MG63 (cell line): ENCODE data around the gene ACSS1. TPM values are rescaled to one million over a fixed set of nuclear protein-coding genes. Genes with fewer than 3 reads are reported as not detected.
"Not testable (repeated sequence)": the region's sequence is repeated elsewhere in the genome, so short reads cannot be mapped to it uniquely, and the experiment has no call there.

Experiments
- DNase-seq: peaks from one replicate; pipeline ENCODE4 v3.0.0-alpha.2; 2020
- H3K27me3 ChIP-seq: fragments of 250-450 bp; sonication (Bioruptor Pico); 2 replicates; pipeline ENCODE4 v1.5.1; 2020; ENCODE audit warnings: mild to moderate bottlenecking, moderate library complexity
- H3K36me3 ChIP-seq: fragments of 250-450 bp; sonication (Bioruptor Pico); 2 replicates; pipeline ENCODE4 v1.5.1; 2020; ENCODE audit warnings: mild to moderate bottlenecking, moderate library complexity
- H3K4me3 ChIP-seq: fragments of 250-450 bp; sonication (Bioruptor Pico); 2 replicates; pipeline ENCODE4 v1.5.1; 2020; ENCODE audit warnings: mild to moderate bottlenecking, moderate library complexity
- H3K9me3 ChIP-seq: fragments of 250-450 bp; sonication (Bioruptor Pico); 2 replicates; pipeline ENCODE4 v1.5.1; 2020; ENCODE audit warnings: mild to moderate bottlenecking, moderate library complexity
- total RNA-seq: library from RNA; depleted of rRNA; stranded (reverse); fragments of >200 nt; shearing (Covaris generic); gene quantifications from 2 replicates; pipeline ENCODE4 v1.2.3, GENCODE V29; 2014; ENCODE audit warnings: low replicate concordance

Gene ACSS1
- total RNA-seq, 1 experiment from 2014 or later, result 0.10 TPM

DNA sequence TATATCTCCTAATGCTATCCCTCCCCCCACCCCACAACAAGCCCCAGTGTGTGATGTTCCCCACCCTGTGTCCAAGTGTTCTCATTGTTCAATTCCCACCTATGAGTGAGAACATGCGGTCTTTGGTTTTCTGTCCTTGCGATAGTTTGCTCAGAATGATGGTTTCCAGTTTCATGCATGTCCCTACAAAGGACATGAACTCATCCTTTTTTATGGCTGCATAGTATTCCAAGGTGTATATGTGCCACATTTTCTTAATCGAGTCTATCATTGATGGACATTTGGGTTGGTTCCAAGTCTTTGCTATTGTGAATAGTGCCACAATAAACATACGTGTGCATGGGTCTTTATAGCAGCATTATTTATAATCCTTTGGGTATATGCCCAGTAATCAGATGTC is 56.6 kb downstream of the ACSS1 start:
- not testable (repeated sequence) for H3K4me3 ChIP-seq, DNase-seq, H3K9me3 ChIP-seq, H3K36me3 ChIP-seq, H3K27me3 ChIP-seq

DNA sequence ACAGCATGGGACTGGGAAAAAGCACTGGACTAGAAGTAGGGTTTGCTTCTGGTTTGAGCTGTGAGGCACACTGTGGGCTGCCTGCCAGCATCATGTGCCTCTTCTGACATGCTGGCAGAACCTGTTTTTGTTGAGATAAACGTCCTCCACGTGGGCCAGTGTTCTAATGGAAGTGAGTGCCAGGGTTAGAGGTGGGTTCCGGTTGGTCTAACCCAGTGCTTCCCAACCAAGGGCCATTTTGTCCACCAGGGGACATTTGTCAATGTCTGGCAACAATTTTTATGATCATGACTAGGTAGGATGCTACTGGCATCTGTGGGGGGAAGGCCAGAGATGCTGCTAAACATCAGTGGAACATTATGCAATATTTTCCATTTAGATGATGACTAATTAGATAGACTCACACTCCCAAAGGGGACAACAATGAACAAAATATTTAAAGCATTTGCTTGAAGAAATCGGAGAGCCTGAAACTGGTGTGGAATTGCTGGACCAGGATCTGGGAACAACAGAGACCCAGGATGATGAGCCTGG is 57.6 kb downstream of the ACSS1 start:
- no peaks in the 10 kb centered on the region for H3K9me3 ChIP-seq
- H3K4me3 ChIP-seq, result no peak overlapping the region
- H3K27me3 ChIP-seq, result no peaks in the 10 kb centered on the region
- DNase-seq, result peak; percentile 69
- H3K36me3 ChIP-seq, result no peaks in the 10 kb centered on the region

DNA sequence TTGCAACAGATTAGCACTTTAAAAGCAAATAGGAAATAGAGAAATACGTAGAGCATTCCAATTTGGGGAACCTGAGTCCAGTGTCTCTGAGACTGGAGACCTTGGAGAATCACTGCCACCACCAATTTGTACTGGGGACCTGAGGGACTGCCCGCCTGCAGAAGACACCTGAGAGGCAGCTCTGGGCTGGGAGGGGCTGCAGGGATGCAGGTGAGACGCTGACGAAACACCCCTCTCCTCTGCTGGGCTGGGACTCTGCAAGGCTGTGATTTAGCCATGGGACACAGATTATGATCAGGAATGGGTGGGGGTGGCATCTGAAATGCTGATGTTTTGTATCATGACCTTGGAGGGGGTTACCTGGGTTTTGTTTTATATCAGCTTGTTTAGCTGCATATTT is 58.4 kb downstream of the ACSS1 start:
- no peak for DNase-seq
- H3K9me3 ChIP-seq, result no peaks in the 10 kb centered on the region
- no peak overlapping the region for H3K4me3 ChIP-seq
- H3K27me3 ChIP-seq, result no peaks in the 10 kb centered on the region
- H3K36me3 ChIP-seq, result no peaks in the 10 kb centered on the region

DNA sequence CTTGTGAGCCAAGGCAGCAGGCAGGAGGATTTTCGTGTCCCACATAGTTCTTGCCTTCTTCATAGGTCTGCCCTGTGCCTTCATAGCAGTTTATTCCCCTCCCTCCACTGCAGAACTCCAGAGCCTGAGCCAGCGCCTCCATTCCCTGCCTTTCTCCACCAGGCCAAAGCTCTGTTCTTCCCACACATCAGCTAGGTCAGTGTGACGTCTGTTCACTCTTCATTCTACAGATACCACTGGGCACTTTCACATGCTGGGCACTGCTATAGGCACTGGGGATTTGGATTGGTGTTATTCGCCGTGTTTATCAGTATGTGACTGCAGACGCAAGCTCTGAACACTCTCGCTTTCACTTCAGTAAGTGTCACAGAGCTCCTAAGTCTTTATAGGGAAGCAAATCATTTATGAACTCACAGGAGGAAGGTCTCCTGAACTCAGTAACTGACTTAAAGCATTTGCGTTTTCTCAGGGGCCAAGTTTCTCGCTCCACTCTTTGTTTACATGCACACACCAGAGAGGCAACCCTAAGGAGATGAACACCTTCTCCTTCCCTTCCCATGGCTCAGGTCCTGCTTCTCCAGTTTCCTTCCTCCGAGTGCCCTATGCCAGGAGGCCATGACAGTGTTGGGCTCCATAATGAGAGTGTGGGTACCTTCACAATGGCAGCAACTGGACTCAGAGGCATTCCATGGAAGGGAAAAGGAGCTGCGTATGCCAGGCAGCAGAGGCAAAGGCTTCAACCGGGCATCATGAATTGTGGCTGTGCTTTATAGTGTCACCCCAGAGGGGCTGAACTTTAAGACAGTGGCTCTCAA is 59.1 kb downstream of the ACSS1 start:
- Histone ChIP-seq H3K36me3 (no peaks in the 10 kb centered on the region), H3K9me3 (no peaks in the 10 kb centered on the region), H3K27me3 (no peaks in the 10 kb centered on the region), H3K4me3 (no peak overlapping the region)
- no peak for DNase-seq

DNA sequence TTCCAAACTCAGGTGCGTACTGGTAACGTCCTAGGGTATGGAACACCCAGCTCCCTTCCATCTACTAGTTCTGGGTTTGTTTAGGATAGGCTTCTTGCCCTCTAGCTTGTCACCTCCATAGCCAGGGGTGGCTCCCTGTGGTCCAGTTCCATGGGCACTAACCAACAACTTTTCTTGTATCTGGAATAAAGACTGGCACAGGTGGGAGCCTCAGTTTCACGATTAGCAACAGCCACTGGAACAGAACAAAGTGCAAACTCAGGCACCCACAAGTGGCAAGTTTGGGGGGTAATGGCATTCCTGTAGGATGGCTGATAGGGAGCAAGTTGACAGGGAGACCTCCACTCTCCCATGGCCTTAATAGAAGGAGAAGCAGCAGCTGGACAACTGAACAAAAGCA is 59.8 kb downstream of the ACSS1 start:
- Histone ChIP-seq H3K4me3 (no peak overlapping the region), H3K36me3 (no peaks in the 10 kb centered on the region), H3K9me3 (no peaks in the 10 kb centered on the region), H3K27me3 (no peaks in the 10 kb centered on the region)
- DNase-seq, result no peak

DNA sequence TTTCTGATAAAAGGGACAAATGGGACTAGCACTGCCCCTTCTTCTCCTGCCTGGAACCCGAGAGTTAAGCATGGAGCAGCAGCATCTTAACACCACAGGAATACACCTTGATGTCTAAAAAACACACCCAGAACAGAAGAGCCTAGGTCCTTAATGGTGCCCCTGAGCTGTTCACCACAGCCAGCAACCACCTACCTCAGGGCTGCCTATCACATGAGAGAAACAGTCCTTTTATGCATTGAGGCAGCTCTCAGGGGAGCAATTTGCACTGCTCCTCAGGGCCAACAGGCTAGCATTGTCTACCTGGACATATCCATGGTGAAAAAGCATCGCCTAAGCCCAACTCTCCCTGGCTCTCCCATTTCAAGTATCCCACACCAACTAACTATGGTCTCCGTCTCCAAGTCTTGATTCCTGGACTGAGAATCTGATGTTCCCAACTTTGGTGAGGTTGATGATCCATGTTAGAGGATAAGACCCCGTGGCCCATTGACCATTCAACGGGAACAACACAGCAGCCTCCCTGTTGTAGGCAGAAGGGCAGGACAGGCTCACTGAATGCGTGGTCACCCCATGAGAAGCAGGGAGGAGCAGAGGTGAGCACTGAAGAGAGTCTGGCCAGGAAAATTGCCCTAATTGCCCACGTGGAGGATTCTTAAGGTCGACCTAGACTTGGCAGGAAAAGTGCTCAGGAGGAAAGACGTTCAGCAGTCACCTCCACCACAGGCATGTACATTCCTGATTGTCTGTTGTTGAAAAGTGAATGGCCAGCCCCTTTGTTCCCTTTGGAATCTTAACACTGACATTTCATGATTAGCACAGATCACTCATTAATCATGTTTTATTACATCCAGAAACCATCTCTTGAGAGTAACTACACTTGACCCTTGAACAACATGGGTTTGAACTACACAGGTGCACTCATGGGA is 61.2 kb downstream of the ACSS1 start:
- H3K9me3 ChIP-seq, result no peaks in the 10 kb centered on the region
- H3K4me3 ChIP-seq, result no peak overlapping the region
- no peaks in the 10 kb centered on the region for H3K36me3 ChIP-seq
- no peak for DNase-seq
- no peaks in the 10 kb centered on the region for H3K27me3 ChIP-seq

DNA sequence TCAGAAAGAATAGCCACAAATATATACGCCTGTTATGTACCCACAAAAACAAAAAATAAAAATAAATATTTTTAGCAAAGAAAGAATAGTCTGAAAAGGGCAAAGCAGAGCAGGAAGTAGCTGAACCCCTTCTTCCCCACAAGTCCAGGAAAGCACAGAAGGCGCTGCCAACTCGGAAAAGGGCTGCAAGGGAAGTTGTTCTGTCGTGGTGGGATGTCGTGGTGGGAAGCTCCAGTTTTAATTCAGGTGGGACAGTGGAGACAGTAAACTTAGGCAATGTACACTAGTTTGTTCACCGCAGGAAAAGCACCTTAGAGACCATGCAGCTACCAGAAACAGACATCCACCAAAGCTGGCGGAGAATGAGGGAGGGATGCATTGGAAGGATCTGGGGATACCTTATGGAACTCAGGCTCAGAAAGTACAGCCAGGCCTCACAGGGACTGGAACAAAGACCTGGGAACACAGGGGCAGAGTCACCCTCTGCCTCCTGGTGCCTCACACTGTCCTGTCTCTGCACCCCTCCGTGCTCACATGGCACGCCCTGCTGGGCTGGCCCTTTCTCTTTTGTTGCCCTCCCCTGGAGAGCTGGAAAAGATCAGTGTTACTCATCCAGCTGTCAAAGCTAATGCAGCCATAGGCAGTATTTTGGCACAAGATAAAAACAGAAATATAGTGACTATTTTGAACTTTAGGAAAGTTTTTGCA is 62.0 kb downstream of the ACSS1 start:
- Histone ChIP-seq H3K27me3 (no peaks in the 10 kb centered on the region), H3K4me3 (no peak overlapping the region), H3K36me3 (no peaks in the 10 kb centered on the region), H3K9me3 (no peaks in the 10 kb centered on the region)
- peak; percentile 62 for DNase-seq

DNA sequence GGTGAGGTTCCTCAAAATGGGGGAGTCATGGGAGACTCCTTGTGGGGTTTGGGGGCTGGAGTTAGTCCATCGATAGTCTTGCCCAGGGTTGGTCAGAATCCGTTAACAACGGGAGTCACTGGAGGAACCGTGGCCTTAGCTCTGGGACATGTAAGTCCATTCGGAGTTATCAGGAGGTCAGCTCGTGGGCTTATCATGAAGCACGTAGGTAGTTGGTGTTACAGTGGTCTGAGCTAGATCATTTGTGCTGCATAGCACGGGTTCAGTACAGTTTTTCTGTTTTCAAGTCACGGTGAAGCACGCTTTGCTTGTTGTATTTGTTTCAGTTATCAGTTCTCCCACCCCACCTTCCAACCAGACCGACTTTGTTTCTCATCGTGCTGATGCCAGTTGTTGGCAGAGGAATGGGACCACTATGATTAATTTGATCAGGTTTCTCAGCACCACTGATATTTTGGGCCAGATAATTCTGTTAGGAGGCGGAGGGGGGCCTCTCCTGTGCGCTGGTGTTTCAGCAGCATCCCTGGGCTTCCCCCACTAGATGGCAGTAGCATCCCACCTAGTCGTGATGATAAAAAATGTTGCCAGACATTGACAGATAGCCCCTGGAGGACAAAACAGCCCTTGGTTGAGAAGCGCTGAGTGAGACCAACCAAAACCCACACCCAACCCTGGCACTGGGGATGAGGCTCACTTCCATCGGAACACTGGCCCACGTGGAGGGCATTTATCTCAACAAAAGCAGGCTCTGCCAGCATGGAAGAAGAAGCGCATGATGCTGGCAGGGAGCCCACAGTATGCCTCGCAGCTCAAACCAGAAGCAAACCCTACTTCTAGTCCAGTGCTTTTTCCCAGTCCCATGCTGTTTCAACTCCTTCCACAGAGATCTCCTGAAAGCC is 63.2 kb downstream of the ACSS1 start:
- peak; percentile 41 for DNase-seq
- Histone ChIP-seq H3K4me3 (no peak overlapping the region), H3K27me3 (no peaks in the 10 kb centered on the region), H3K9me3 (no peaks in the 10 kb centered on the region), H3K36me3 (no peaks in the 10 kb centered on the region)

DNA sequence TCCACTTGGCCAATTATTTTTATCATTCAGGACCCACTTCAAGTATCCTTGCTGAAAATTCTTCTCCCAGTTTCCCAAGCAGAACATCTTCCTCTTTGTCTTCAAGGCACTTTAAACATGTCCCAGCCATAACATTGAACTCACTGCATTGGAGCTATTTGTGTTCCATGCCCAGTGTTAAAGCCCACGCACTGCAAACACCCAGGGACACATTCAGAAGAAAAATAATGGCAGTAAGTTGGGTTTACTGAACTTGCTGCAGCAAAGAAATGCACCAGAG is 63.8 kb downstream of the ACSS1 start:
- DNase-seq, result no peak
- no peaks in the 10 kb centered on the region for H3K36me3 ChIP-seq
- H3K9me3 ChIP-seq, result no peaks in the 10 kb centered on the region
- no peaks in the 10 kb centered on the region for H3K27me3 ChIP-seq
- no peak overlapping the region for H3K4me3 ChIP-seq

DNA sequence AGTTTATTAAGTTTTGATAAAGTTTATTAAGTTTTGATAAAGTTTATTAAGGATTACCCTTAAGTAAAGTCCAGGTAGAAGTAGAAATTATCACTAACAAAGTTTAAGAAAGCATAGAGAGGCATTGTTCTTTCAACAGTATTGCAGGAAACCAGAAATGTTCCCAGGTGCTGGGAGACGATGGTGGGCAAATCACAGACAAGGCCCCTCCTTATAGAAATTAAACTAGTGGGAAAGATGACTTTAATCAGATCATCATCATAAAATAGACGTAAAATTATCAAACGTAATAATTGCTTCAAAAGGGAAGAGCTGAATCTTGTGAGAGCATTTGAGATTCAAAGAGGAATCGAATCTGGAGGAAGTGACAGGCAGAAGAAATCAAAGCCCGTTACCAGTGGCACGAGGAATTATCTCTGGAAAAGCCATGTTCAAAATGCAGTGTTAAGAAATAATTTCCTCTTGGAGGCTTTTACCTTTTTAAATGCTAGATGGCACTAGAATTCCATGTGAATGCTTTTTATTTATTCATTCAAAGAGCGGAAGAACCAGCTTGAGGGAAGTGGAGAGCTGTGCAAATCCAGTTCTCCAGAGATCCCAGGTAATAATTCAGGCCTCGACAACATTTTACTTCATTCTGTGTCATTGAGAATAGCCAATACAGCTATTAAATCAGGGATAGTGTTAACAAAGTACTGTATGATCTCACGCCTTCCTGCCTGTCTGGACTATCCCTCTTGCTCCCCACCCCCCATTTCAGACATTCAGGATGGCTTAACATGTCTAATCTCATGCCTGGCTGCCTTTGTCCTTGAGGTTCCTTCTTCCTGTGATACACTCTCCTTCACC is 64.4 kb downstream of the ACSS1 start:
- H3K36me3 ChIP-seq, result no peaks in the 10 kb centered on the region
- no peaks in the 10 kb centered on the region for H3K27me3 ChIP-seq
- no peak for DNase-seq
- peak overlapping the region; percentile 74 for H3K4me3 ChIP-seq
- H3K9me3 ChIP-seq, result no peaks in the 10 kb centered on the region

DNA sequence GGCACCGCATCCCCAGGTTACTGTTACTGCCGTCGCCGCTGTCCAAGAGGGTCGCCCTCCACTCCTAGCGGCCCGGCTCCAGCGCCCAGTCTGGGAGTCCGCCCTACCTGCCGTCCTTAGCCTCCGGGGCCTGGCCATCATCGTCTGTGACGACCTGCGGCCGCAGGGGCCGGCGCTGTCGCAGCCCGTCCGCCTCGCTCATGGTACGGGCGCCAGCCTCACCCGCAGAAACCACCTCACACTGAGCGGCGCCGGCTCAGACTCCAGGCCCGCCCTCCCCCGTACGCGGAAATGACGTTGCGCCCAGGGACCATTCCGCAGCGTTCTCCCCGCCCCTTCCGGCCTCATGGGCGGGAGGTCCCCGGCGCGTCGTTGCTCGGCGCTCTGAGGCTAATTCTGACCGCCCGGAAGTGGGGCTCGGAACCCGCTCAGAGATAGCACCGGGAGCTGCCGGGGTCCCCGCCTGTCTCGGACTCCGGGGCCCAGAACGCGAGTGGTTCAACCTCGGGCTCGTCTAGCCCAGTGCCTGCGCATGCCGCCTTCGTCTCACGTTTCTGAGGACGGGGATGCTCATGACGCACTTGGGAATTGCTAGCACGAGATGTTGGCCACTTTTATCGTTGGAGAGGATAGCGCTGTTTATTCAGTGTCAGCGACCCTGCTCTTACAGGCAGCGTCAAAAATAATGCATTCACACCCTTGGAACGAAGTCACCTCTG is 65.3 kb downstream of the ACSS1 start, which contains the start of gene APMAP:
Gene APMAP (minus strand): TSS at position 265 of the 719 bp plus-strand sequence. CDS start 63 bp downstream, at position 202.
- H3K9me3 ChIP-seq, result no peaks in the 10 kb centered on the region
- H3K27me3 ChIP-seq, result no peaks in the 10 kb centered on the region
- peak within 1 kb of the TSS; percentile 74 for H3K4me3 ChIP-seq
- no peaks in the 10 kb centered on the region for H3K36me3 ChIP-seq
- DNase-seq, result peak; percentile 87

DNA sequence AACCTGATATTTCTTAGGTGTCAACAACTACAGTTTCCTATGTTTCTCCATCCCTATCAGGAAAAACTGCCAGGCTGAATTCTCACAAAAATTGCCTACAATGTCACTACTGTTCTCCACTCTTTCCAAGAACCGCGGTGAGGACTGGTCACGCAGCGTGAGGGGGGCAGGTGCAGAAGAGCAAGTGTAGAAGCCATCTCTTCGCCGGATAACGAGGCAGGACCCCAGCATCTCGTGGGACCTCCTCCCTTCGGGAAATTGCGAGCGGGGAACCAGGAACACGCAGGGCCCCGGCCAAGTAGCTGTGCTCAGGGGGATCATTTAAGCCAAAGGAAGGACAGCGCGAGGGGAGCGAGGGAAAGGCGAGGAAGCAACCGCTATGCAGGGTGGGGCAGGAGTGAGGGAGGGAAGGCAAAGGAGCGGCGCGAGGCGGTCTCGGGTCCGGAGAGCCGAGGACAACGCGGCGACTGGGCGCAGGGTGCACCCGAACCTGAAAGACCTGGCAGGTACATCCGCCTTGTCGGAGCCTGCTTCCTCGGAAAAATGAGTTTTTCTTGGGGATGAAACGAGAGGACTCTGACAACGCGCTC is 65.9 kb downstream of the ACSS1 start:
- peak; percentile 17 for DNase-seq
- no peaks in the 10 kb centered on the region for H3K27me3 ChIP-seq
- no peaks in the 10 kb centered on the region for H3K9me3 ChIP-seq
- no peaks in the 10 kb centered on the region for H3K36me3 ChIP-seq
- peak overlapping the region; percentile 74 for H3K4me3 ChIP-seq

DNA sequence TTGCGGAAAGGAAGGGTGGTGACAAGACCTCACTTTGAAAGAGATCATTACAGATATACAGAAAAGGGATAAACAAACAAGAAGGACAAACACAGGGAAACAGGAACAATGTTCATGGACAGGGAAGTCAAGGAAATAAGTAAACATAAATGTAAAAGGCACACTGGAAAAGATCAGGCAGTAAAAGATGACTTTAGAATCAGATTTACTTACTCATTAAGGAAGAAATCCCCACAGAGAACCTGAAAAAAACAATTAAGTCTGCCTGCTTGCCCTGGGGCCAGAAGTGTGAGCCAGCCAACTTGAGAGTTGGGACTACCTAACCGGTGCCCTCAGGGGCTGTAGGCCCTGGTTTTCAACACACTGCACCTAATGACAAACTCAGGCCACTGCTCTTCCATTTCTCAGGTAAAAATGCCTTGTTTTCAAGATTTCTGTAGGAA is 67.1 kb downstream of the ACSS1 start:
- DNase-seq, result no peak
- H3K27me3 ChIP-seq, result no peaks in the 10 kb centered on the region
- no peaks in the 10 kb centered on the region for H3K36me3 ChIP-seq
- H3K4me3 ChIP-seq, result no peak overlapping the region
- H3K9me3 ChIP-seq, result no peaks in the 10 kb centered on the region

DNA sequence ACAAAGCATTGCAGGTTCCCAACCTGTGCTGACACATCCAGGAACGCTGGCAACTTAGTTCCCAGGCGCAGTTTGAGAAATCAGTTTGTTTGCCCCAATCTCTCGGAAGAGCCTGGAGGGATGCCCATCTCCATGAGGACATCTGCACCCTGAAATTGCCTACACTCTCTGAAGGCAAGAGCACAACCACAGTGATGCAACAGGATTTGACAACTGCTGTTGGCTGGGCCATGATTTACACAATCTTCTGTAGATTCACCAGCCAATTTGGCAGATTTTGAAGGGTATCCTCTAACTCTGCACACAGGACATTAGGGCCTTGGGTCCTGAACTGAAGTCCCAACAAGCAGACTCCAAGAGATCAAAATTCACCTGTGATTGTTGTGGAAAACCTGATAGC is 68.8 kb downstream of the ACSS1 start:
- no peaks in the 10 kb centered on the region for H3K36me3 ChIP-seq
- H3K4me3 ChIP-seq, result no peak overlapping the region
- H3K9me3 ChIP-seq, result no peaks in the 10 kb centered on the region
- no peak for DNase-seq
- H3K27me3 ChIP-seq, result no peaks in the 10 kb centered on the region
